DMS114 treated with DMSO at 0.1 percent for 48 hours (cell line): Measurements from ENCODE around the gene SLC7A5.
"Not testable (repeated sequence)": the region's sequence is repeated elsewhere in the genome, so short reads cannot be mapped to it uniquely, and the experiment has no call there.

ENCODE experiments used
- DNase-seq: peaks from one replicate; lab custom pipeline; 2025; ENCODE audit not compliant: unreplicated experiment; lab: John Stamatoyannopoulos, UW

SLC7A5 gene

GRCh38 chr16:87869061-87869878, at the start of gene SLC7A5:
TSS of gene SLC7A5 (minus strand) at chr16:87869507. CDS start at chr16:87869422, 85 bp downstream.
- peak; percentile 17 for DNase-seq

DNA sequence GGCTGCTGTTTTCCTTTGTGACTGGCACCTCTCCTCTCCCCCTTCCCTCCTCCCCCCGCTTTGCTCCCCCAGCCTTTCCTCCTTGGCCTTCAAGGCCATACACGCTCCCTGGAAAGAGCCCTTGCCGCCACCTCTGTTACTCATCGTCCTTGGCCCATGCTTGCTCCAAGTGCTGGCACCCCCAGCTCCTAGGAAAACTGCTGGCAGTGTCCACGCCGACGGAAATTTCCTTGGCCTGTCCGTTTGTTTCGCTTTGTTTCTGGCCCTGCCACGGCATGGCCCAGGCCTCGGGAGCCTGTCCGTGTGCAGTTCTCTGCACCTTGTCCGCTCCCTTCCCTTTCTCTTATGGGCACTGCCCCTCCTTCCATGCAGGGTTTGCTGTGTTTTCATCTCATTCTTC, 49.0 kb upstream of the SLC7A5 start:
- DNase-seq, result no peak

DNA sequence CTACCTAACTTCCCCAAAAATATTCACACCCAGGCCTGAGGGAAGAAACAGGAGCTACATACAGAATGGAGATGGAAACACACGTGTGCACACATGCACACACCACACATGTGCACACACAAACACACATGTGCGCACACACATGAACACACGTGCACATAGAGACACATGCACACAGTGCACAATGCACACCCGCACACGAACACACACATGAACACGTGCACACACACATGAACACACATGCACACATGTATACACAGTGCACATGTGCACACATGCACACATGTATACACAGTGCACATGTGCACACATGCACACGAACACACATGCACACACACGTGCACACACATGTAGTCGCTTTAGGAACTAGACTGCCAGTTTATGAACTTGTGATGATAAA, 48.2 kb upstream of the SLC7A5 start:
- DNase-seq, result no peak

GRCh38 chr16:87914812-87915211, 45.5 kb upstream of the SLC7A5 start:
- DNase-seq, result no peak

DNA sequence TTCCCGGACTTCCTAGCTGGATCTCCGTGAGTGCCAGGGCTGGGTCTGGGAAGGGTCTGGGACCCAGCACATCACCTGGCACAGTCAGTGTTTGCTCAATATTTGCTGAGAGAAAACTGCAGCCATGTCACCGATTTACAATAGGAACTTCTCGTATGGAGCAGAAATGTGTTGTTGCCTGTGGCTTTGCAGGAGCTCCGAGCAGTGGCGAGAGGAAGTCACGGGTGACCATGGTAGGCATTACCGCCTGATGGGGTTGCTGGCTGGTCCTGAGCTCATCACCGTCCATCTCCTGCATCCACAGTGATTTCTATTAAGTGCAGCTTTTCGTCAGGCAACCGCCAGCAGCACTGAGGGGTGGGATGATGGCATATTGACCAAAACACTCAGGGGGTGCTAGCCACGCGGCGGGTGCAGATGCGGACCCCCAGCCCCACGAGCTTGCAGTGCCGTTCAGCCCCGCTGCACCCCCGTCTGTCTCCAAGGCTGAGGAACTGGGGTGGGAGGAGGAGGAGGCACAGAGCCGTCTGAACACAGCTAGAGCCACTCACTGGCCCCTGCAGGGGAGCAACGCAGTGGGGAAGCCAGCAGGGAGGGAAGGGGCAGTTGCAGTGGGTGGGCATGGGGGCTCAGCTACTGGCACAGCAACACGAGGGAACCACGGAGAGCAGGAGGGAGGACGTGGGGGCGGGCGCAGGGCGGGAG, 44.9 kb upstream of the SLC7A5 start:
- not testable (repeated sequence) for DNase-seq

DNA sequence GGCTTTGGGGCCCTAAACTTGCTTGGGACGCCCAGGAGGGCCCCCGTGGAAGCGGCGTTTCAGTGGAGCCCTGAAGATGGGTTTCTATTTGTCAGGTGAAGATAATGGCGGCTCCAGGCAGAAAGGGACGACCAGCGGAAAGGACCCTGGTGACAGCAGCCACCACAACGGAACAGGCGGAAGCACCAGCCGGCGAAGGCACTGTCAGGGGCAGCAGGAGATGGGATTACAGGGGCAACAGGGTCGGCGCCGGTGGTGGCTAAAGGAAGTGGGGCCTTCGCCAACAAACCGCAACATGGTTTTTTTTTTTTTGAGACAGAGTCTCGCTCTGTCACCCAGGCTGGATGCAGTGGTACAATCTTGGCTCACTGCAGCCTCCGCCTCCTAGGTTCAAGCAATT, 43.4 kb upstream of the SLC7A5 start:
- DNase-seq, result not testable (repeated sequence)

DNA sequence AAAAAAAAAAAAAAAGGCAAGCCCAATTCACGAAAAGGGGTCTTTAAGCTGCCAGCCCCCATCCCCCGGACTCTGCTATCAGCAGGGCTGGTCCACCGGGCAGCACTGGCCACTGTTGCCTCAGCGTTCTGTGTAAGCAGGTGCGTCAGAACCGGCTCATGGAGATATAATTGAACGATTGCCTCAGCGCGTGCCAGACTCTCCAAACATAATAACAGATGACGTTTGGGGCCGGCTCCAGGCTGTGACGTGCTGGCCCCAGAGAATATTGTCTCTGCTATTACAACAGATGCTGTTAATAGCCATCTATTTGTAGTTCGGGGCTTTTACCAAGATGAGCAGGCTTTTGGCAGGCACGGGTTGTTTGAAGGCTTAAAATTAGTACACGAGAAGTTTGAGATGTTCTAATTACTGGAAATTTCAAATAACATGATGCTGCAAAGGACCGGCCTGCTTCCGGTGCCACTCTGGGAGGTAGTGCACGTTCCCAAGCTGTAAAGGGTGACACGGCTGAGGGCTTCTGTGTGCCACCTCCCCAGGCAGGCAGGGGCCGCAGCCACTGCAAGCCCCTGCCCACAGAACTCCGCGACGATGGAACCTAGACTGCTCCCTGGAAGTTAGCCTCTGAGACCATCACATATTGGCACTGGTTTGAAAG, 41.9 kb upstream of the SLC7A5 start:
- not testable (repeated sequence) for DNase-seq

GRCh38 chr16:87909203-87909935, 40.1 kb upstream of the SLC7A5 start:
- DNase-seq, result peak; percentile 31

DNA sequence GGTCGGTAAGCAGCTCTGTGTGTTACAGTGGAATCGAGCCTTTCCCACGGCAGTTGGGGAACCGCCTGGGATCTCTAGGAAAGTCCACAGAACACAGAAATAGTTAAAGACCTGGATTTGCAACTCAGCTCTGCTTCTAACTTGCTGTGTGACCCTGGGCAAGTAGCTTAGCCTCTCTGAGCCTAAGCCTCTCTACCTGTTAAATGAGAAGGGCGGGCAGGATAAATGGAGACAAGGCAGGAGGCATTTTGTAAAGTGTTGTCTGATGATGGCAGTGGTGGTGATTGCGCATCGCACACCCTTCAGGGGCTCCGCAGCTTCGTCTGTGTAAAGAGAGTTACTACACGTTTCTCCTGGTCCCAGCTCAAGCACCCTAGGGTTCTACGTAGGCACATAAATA, 38.8 kb upstream of the SLC7A5 start:
- not testable (repeated sequence) for DNase-seq

GRCh38 chr16:87905521-87905920, 36.2 kb upstream of the SLC7A5 start:
- not testable (repeated sequence) for DNase-seq

DNA sequence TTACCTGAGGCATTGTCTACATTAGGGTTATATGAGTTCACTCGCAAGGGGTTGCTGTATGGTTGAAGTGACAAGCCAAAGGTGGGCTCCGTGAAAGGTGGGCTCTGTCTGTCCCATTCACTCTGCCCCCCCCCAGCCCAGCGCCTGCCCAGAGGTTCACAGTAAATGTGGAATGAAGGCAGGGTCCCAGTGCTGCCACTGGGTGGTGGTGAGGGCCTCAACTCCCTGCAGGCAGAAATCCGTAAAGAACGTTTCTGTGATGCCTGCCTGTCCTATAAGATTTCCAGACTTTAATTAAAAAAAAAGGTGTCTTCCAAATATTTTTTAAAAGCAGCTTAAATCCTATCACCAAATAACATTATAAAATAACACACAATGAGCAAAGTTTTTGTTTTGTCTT, 35.7 kb upstream of the SLC7A5 start:
- not testable (repeated sequence) for DNase-seq

GRCh38 chr16:87900489-87900888, 31.2 kb upstream of the SLC7A5 start:
- DNase-seq, result not testable (repeated sequence)

GRCh38 chr16:87897521-87898505, 28.5 kb upstream of the SLC7A5 start:
- DNase-seq, result no peak

DNA sequence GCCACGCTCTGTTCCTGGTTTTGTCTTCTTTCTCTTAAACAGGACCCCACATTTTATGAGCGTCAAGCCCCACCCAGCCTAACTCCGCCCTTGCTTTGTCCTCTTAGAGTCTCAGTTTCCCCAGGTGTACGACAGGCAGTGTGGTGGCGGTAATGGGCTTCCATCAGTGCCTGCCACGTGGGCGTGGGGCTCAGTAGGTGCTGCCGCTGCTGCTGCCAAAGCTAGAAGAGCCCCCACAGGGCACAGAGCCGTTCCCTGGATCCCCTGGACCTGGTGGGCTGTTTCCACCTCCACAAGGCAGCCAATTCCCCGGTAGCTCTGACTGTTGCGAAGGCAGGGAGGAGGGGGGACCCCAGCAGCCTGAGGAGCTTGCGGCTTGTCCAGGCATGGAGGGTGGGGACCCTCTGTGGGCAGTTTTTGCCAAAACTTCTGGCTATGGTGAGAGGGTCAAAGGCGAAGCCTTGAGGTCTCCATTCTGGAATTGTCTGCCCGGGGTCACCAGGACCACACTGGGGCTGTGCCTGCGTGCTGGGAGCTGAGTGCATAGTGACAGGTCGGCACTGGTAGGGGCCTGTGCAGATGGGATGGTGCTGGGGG, 27.7 kb upstream of the SLC7A5 start:
- DNase-seq, result not testable (repeated sequence)

GRCh38 chr16:87896176-87896890, 27.0 kb upstream of the SLC7A5 start:
- not testable (repeated sequence) for DNase-seq

- DNase-seq, result no peak
Measured at GRCh38 chr16:87895641-87896141, 26.4 kb upstream of the SLC7A5 start.

GRCh38 chr16:87894005-87894404, 24.7 kb upstream of the SLC7A5 start:
- DNase-seq, result not testable (repeated sequence)

DNA sequence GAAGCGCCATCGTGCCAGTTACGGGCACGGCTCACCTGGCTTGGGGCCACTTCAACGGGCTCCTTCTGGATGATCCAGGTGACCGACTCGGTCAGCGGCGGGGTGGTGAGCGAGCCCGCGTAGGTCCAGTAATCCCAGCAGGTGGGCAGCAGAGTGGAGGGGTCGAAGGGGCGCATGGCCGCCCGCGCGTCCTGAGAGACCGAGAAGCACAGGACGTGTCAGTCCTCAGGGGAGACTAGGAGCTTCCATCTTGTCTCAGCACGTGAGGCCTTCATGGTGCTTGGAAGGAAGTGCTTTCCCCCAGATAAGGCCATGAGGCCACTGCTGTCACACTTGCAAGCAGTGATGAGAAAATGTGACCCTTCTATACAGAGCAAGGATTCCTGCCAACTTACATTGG, 22.5 kb upstream of the SLC7A5 start:
- no peak for DNase-seq

- not testable (repeated sequence) for DNase-seq
Measured at GRCh38 chr16:87889762-87890161, 20.5 kb upstream of the SLC7A5 start.
